HAP-1 (cell line): Measurements from ENCODE around the gene LEKR1.

Experiments
- DNase-seq, 2 experiments: peaks; one replicate each; pipeline ENCODE4 v3.0.0-alpha.2; 2016 to 2020; ENCODE audit warnings: low spot score in 2 of 2
- H3K27me3 ChIP-seq: fragments of 250-450 bp; sonication (Bioruptor Pico); 2 replicates; pipeline ENCODE4 v1.5.1; 2020; ENCODE audit warnings: low read depth, mild to moderate bottlenecking, moderate library complexity
- H3K36me3 ChIP-seq: fragments of 250-450 bp; sonication (Bioruptor Pico); replicated peaks from 2 replicates; pipeline ENCODE4 v1.5.1; 2020; ENCODE audit warnings: mild to moderate bottlenecking
- H3K4me1 ChIP-seq: fragments of 250-450 bp; sonication (Bioruptor Pico); 2 replicates; pipeline ENCODE4 v1.5.1; 2020; ENCODE audit warnings: mild to moderate bottlenecking
- H3K4me3 ChIP-seq: fragments of 250-450 bp; sonication (Bioruptor Pico); 2 replicates; pipeline ENCODE4 v1.5.1; 2020; ENCODE audit warnings: mild to moderate bottlenecking, moderate library complexity
- H3K9me3 ChIP-seq: fragments of 250-450 bp; sonication (Bioruptor Pico); 2 replicates; pipeline ENCODE4 v1.5.1; 2020; ENCODE audit warnings: mild to moderate bottlenecking, moderate library complexity
- in situ Hi-C: fragments of 300-500 bp; cut with MboI; formaldehyde crosslinking; loops from 3 replicates; pipeline ENCODE4 v1.14.3; 2020; ENCODE audit warnings: low sequenced_read_pairs, inconsistent platforms, mixed read lengths

The LEKR1 gene

GRCh38 chr3:157075693-157076420 is 249.7 kb downstream of the LEKR1 start:
- no peaks in the 10 kb centered on the region for H3K36me3 ChIP-seq
- 0 out of 2 replicates have a peak, but pooled peaks cover 2% of the 10 kb centered on the region for H3K4me1 ChIP-seq
- no peaks in the 10 kb centered on the region for H3K9me3 ChIP-seq
- no peak overlapping the region for H3K4me3 ChIP-seq
- in situ Hi-C loops: loop anchor here (25.0 kb wide), 1 partner anchor 539 kb away; no protein-coding TSS in a partner anchor
- no peaks in the 10 kb centered on the region for H3K27me3 ChIP-seq
- DNase-seq: no peak

DNA sequence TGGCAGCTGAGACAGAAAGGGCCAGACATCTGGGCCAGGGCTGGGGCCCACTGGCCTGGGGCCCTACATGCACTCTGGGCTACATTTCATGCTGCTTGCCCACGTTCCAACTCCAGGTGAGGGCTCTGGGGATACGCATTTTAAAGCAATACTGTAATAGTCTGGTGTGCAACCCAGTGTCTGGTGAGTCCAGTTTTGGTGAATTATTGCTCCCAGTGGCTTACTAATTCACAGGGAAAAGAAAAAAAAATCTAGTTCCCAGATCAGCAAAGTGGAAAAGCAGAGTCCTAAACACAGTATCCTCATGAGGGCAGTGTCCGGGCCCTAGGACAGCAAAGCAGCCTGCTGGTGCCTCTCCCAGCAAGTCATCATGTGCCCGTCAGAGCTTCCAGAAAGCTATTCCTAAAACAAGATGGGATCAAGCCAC is 251.4 kb downstream of the LEKR1 start:
- Histone ChIP-seq H3K4me1 (peaks cover 10% of the 10 kb centered on the region), H3K36me3 (no peaks in the 10 kb centered on the region), H3K4me3 (no peak overlapping the region), H3K9me3 (no peaks in the 10 kb centered on the region), H3K27me3 (no peaks in the 10 kb centered on the region)
- in situ Hi-C loops: loop anchor here (25.0 kb wide), 1 partner anchor 540 kb away; no protein-coding TSS in a partner anchor
- no peak for DNase-seq

DNA sequence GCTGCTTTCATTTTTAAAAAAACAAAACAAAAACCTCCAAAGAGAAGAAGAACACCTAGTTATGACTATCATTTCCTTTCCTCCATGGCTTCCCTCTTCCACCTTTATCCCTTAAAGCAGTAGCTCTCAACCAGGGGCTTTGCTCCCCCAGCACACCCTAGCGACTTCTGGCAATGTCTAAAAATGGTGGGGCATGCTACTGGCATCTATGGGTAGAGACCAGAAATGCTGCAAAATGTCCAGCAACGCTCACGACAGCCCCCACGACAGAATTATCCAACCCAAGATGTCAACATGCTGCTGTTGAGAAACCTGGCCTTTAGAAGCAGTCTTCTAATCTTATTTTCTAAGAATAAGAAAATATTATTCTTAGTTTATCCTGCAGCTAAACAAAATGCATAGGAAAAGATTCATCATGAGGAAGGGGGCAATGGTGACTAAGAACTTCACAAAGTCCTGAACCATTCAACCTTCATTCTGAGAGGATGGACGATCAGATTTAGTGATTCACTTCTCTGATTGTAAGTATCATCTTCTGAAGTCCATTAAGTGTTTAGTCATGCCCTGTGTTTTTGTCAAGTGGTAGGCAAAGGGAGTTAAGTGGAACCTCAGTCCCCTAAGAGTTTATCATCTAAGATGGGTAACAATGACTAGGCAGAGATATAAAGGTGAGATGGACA is 252.1 kb downstream of the LEKR1 start:
- no peak overlapping the region for H3K4me3 ChIP-seq
- peaks cover 10% of the 10 kb centered on the region for H3K4me1 ChIP-seq
- no peaks in the 10 kb centered on the region for H3K27me3 ChIP-seq
- H3K36me3 ChIP-seq: no peaks in the 10 kb centered on the region
- no peak for DNase-seq
- no peaks in the 10 kb centered on the region for H3K9me3 ChIP-seq
- in situ Hi-C loops: loop anchor here (25.0 kb wide), 1 partner anchor 541 kb away; no protein-coding TSS in a partner anchor

DNA sequence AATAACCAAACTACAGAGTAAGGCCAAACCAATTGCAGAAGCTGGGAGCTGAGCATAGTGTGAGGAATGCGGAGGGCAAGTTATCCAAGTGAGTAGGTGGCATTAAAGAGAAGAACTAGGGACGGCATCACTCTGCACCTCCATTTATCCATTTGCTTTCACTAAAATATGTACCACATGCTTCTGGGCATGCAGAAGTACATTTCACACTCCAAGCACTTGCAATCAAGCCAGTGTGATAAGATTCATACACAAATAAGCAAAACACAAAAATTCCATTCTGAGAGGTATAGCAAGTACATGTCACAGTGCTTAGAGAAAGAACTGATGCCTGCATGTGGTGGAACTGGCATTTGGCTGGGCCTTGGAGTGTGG is 252.6 kb downstream of the LEKR1 start:
- in situ Hi-C loops: loop anchor here (25.0 kb wide), 1 partner anchor 541 kb away; no protein-coding TSS in a partner anchor
- no peak for DNase-seq
- H3K4me1 ChIP-seq: peaks cover 10% of the 10 kb centered on the region
- H3K36me3 ChIP-seq: no peaks in the 10 kb centered on the region
- H3K4me3 ChIP-seq: no peak overlapping the region
- H3K9me3 ChIP-seq: no peaks in the 10 kb centered on the region
- H3K27me3 ChIP-seq: no peaks in the 10 kb centered on the region

DNA sequence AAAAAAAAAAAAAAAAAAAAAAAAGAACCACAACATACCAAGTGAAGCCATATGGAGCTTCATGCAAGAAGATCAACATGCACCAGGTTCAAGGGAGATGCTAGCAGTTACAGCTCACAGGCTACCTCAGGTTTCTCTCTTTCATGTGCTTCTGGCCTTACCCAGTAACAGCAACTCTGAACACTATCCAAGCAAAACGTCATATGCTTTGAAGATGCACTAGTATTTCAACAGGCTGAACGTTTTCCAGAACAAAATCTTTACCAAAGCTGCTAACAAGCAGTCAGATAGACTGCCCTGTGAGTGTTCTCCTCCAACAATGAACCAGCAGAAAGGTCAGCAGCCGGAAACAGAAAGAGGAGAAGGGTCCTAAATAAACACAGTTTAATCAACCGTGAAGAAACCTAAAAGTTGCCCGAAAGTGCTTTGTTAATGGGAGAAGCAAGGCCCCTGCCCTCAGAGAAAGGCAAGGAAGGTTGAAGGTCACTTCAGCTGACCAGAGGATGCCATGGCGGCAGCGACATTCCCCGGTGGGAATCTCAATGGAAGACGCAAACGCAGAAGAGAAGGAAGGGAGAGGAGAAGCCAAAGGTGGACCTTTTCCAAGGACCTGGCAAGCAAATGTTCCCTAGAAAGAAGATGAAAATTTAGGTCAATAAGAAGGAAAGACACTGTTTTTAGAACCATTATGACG is 253.7 kb downstream of the LEKR1 start:
- in situ Hi-C loops: loop anchor here (5.0 to 25.0 kb wide), 2 partner anchors 403 to 543 kb away; no protein-coding TSS in a partner anchor
- H3K27me3 ChIP-seq: no peaks in the 10 kb centered on the region
- no peaks in the 10 kb centered on the region for H3K9me3 ChIP-seq
- H3K4me1 ChIP-seq: peaks cover 10% of the 10 kb centered on the region
- H3K4me3 ChIP-seq: no peak overlapping the region
- no peaks in the 10 kb centered on the region for H3K36me3 ChIP-seq
- DNase-seq: no peak

- Histone ChIP-seq H3K4me1 (peaks cover 10% of the 10 kb centered on the region), H3K4me3 (no peak overlapping the region), H3K9me3 (no peaks in the 10 kb centered on the region), H3K36me3 (no peaks in the 10 kb centered on the region), H3K27me3 (no peaks in the 10 kb centered on the region)
- peak; percentile 83 to 97 for DNase-seq
- in situ Hi-C loops: loop anchor here (5.0 to 25.0 kb wide), 2 partner anchors 404 to 544 kb away; no protein-coding TSS in a partner anchor
Measured at GRCh38 chr3:157081626-157082210, 255.6 kb downstream of the LEKR1 start.

DNA sequence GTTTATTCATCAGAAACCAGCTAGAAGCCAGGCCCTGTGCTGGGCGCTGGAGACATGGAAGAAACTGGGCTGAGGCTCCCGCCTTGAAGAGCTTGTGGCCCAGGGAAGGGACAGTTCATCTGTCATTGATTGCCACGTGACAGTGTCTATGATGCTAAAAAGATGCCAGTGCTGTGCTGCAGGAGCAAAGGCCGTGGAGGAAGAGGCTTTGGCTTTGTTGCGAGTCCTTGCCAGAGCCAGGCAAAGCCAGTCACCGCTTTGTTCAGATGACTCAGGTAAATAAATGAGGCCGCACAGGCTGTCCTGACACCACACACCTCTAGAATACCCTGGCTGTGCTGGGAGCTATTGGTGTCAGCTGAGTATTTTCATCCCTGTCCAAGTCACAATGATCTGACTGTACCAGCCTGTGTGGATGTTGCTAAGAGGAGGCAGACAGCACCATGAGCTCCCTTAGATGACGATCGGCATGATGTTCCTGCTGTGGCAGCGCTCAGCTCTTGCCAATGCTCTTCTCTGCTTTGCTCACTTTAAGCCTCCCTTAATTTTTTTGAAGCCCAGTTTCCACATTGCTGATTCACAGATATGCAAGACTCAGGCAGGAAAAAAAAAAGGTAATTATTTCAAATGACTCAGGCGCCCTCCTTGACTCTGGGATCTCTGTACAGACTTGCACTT is 256.3 kb downstream of the LEKR1 start:
- Histone ChIP-seq H3K27me3 (no peaks in the 10 kb centered on the region), H3K4me1 (peaks cover 10% of the 10 kb centered on the region), H3K36me3 (no peaks in the 10 kb centered on the region), H3K4me3 (no peak overlapping the region), H3K9me3 (no peaks in the 10 kb centered on the region)
- no peak for DNase-seq
- in situ Hi-C loops: loop anchor here (5.0 to 25.0 kb wide), 2 partner anchors 405 to 545 kb away; no protein-coding TSS in a partner anchor

DNA sequence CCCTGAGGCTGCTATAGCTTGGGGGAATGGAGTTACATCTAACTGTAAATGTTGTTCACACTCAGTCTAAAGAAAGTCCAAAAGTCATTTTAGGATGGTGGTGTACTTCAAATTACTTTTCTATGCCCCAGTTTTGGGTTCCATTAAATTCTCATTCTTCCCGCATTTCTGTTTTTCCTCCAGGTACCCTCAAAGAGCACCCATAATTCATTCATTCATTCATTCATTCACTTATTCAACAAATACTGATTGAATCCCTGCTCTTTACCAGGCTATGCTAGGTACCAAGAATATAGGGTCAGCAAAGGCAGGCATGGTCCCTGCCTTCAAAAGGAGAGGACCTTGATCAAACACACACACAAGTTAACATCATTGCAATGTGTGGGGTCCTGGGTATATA is 257.7 kb downstream of the LEKR1 start:
- Histone ChIP-seq H3K36me3 (no peaks in the 10 kb centered on the region), H3K4me3 (no peak overlapping the region), H3K27me3 (no peaks in the 10 kb centered on the region), H3K9me3 (no peaks in the 10 kb centered on the region), H3K4me1 (peaks cover 19% of the 10 kb centered on the region)
- in situ Hi-C loops: loop anchor here (5.0 to 25.0 kb wide), 2 partner anchors 407 to 547 kb away; no protein-coding TSS in a partner anchor
- DNase-seq: no peak

GRCh38 chr3:157086060-157086750 is 260.1 kb downstream of the LEKR1 start:
- Histone ChIP-seq H3K36me3 (no peaks in the 10 kb centered on the region), H3K4me1 (peaks cover 21% of the 10 kb centered on the region)
- in situ Hi-C loops: loop anchor here (25.0 kb wide), 1 partner anchor 549 kb away; no protein-coding TSS in a partner anchor

DNA sequence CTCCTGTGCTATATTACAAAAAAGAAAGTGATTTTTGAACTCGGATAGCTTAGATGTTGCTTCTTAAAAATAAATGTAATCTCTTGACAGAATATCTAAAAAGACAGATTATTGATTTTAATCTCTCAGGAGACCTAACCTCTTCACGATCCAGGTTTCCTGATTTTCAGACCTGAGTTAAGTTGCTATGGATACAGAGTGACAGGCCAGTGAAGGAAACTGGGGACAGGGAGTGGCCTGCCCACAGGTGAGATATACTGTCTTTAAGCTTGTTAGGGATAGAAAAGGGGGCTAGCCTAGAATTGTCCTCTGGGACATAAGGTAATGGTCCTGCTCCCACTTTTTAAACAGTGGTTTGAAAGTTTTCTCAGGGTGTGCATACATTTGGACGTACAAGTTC is 260.6 kb downstream of the LEKR1 start:
- Histone ChIP-seq H3K4me3 (no peak overlapping the region), H3K36me3 (no peaks in the 10 kb centered on the region), H3K4me1 (peaks cover 18% of the 10 kb centered on the region), H3K9me3 (no peaks in the 10 kb centered on the region), H3K27me3 (no peaks in the 10 kb centered on the region)
- in situ Hi-C loops: loop anchor here (25.0 kb wide), 1 partner anchor 549 kb away; no protein-coding TSS in a partner anchor
- no peak for DNase-seq

More at GRCh38 chr3:157086060-157086750, 260.1 kb downstream of the LEKR1 start:
- Histone ChIP-seq H3K27me3 (no peaks in the 10 kb centered on the region), H3K4me3 (no peak overlapping the region), H3K9me3 (no peaks in the 10 kb centered on the region)
- no peak for DNase-seq

GRCh38 chr3:157087373-157087772 is 261.2 kb downstream of the LEKR1 start:
- no peaks in the 10 kb centered on the region for H3K36me3 ChIP-seq
- H3K9me3 ChIP-seq: no peaks in the 10 kb centered on the region
- peaks cover 14% of the 10 kb centered on the region for H3K4me1 ChIP-seq
- no peak for DNase-seq
- in situ Hi-C loops: loop anchor here (25.0 kb wide), 1 partner anchor 550 kb away; no protein-coding TSS in a partner anchor
- H3K27me3 ChIP-seq: no peaks in the 10 kb centered on the region
- no peak overlapping the region for H3K4me3 ChIP-seq
